Liver (tissue), 3 donors: Measurements from ENCODE around the gene LRP1-AS.

Experiments used
- EGR1 ChIP-seq, 2 donors: IDR thresholded peaks; 2 replicates each; pipeline ENCODE4 v1.6.1; 2016 to 2018; ENCODE audit warnings: antibody characterized with exemption in 2 of 2, low read depth in 2 of 2
- TAF1 ChIP-seq: conservative IDR thresholded peaks from 2 replicates; pipeline ENCODE4 v1.6.1; 2016; ENCODE audit warnings: antibody characterized with exemption, mild to moderate bottlenecking
- ZBTB33 ChIP-seq: IDR thresholded peaks from 2 replicates; pipeline ENCODE4 v1.6.1; 2016; ENCODE audit warnings: antibody characterized with exemption
- TF ChIP-seq, protein P1 (sequence below): fragments of 150-350 bp; IDR thresholded peaks from 2 replicates; pipeline ENCODE4 v1.5.1; 2017; ENCODE audit warnings: improper control_type of control experiment, low read depth, low read length; ENCODE audit not compliant: missing input control
- donor health status: healthy.
- donor health status: healthy.

DNA sequence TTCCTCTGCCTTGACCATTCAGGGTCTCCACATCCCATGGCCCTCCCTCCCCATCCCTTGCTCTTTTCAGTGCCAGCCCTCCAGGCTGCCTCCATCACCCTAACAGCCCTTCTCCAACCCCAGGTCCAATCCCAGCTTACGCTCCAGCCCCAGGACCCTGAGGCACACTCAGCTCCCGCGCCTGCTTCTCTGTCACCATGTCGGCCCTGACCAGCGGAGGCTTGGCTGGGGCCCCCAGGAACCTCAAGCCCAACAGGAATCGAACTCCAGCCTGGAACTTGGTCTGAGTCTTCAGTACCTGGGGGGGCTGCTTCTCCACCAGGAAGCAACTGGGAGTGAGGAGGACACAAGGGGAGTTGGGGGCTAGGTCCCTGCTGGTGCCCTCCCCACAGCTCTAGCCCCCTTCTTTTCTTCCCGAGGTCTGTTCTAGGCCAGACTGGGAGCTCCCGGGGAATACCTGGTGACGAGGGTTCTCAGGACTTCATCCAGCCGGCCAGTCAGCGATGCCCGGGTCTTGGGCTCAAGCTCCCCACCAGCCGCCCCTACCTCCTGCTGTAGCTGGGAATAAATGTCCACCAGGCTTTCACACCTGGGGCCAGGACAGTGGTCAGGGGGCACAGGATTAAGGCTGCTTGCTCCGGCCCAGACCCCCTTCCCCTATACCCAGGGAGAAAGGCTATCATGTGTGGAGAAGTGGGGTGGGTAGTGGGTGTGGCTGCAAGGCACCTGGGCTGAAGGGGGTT is 42.2 kb downstream of the LRP1-AS start:
- TF ChIP-seq ZBTB33, result no peak
- no peak for TF ChIP-seq EGR1 (IDR thresholded peaks at IDR 0.05; ENCODE audit: low read depth in 2 of 2)
- TF ChIP-seq, protein P1, sequence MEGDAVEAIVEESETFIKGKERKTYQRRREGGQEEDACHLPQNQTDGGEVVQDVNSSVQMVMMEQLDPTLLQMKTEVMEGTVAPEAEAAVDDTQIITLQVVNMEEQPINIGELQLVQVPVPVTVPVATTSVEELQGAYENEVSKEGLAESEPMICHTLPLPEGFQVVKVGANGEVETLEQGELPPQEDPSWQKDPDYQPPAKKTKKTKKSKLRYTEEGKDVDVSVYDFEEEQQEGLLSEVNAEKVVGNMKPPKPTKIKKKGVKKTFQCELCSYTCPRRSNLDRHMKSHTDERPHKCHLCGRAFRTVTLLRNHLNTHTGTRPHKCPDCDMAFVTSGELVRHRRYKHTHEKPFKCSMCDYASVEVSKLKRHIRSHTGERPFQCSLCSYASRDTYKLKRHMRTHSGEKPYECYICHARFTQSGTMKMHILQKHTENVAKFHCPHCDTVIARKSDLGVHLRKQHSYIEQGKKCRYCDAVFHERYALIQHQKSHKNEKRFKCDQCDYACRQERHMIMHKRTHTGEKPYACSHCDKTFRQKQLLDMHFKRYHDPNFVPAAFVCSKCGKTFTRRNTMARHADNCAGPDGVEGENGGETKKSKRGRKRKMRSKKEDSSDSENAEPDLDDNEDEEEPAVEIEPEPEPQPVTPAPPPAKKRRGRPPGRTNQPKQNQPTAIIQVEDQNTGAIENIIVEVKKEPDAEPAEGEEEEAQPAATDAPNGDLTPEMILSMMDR, result no peak
- no peak for TF ChIP-seq TAF1
